Cardiac muscle cell (in vitro differentiated cells and primary cell): Measurements from ENCODE around the gene TTN. TPM values are rescaled to one million over a fixed set of nuclear protein-coding genes. Genes with fewer than 3 reads are reported as not detected.

Source experiments
- DNase-seq, 2 donors: peaks; one replicate each; pipeline versions ENCODE4 v3.0.0 to v3.0.0-alpha.2; 2010 to 2017; ENCODE audit warnings: low read depth in 1 of 2, low spot score in 1 of 2
- H3K27ac ChIP-seq: fragments of 200-600 bp; sonication (generic); 2 replicates; pipeline ENCODE4 v1.5.1; 2016
- H3K27me3 ChIP-seq: fragments of 200-600 bp; sonication (generic); 2 replicates; pipeline ENCODE4 v1.6.0; 2016; ENCODE audit warnings: control low read depth
- H3K36me3 ChIP-seq: fragments of 200-600 bp; sonication (generic); 2 replicates; pipeline ENCODE4 v1.5.1; 2016; ENCODE audit warnings: control low read depth
- H3K4me1 ChIP-seq: fragments of 200-600 bp; sonication (generic); 2 replicates; pipeline ENCODE4 v1.8.1; 2017; ENCODE audit warnings: low read depth, mild to moderate bottlenecking, mixed run types
- H3K4me3 ChIP-seq: fragments of 200-600 bp; sonication (generic); 2 replicates; pipeline ENCODE4 v1.5.1; 2016; ENCODE audit warnings: mild to moderate bottlenecking
- H3K9me3 ChIP-seq: fragments of 200-600 bp; sonication (generic); 2 replicates; pipeline ENCODE4 v1.5.1; 2017; ENCODE audit warnings: low read depth, mild to moderate bottlenecking, control low read depth
- polyA plus RNA-seq: library from polyadenylated mRNA; unstranded; fragments of >200 nt; fragmentation: Nextera tagmentation; extraction: Ambion mirVana; gene quantifications from 2 replicates; pipeline ENCODE4 v1.2.1, GENCODE V29; 2016
- total RNA-seq: library from RNA; depleted of rRNA; stranded (reverse); fragments of >200 nt; gene quantifications from 2 replicates; pipeline ENCODE4 v1.2.3, GENCODE V29; 2016
- TF ChIP-seq, protein P1 (sequence below): IDR thresholded peaks from 2 replicates; pipeline ENCODE4 v1.5.1; 2012; ENCODE audit warnings: low read depth, mild to moderate bottlenecking, low read length

The TTN gene
- total and polyA plus RNA-seq, 2 experiments from 2014 or later, result 1,208 to 1,214 TPM

DNA sequence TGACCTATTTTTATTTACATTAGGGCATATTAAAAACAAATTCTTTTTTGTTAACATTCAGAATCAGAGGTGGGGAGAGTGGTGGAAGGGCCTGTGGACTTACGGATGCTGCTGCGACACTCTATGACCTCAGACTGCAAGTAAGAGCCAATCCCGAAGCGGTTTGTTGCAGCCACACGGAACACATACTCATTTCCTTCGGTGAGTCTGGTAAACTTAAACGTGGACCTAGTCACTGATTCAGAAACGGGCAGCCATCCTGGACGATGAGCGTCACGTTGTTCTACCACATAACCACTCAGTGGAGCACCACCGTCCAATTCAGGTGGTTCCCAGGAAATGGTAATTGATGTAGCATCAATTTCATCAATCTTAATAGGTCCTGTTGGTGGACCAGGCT lies 265.1 kb downstream of the TTN start:
- Histone ChIP-seq H3K27ac (peak overlapping the region; percentile 48), H3K27me3 (no peaks in the 10 kb centered on the region), H3K36me3 (peaks cover 100% of the 10 kb centered on the region), H3K4me3 (no peak overlapping the region), H3K9me3 (no peaks in the 10 kb centered on the region), H3K4me1 (no peaks in the 10 kb centered on the region)
- DNase-seq, result no peak
- TF ChIP-seq, protein P1, sequence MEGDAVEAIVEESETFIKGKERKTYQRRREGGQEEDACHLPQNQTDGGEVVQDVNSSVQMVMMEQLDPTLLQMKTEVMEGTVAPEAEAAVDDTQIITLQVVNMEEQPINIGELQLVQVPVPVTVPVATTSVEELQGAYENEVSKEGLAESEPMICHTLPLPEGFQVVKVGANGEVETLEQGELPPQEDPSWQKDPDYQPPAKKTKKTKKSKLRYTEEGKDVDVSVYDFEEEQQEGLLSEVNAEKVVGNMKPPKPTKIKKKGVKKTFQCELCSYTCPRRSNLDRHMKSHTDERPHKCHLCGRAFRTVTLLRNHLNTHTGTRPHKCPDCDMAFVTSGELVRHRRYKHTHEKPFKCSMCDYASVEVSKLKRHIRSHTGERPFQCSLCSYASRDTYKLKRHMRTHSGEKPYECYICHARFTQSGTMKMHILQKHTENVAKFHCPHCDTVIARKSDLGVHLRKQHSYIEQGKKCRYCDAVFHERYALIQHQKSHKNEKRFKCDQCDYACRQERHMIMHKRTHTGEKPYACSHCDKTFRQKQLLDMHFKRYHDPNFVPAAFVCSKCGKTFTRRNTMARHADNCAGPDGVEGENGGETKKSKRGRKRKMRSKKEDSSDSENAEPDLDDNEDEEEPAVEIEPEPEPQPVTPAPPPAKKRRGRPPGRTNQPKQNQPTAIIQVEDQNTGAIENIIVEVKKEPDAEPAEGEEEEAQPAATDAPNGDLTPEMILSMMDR, result no peak

DNA sequence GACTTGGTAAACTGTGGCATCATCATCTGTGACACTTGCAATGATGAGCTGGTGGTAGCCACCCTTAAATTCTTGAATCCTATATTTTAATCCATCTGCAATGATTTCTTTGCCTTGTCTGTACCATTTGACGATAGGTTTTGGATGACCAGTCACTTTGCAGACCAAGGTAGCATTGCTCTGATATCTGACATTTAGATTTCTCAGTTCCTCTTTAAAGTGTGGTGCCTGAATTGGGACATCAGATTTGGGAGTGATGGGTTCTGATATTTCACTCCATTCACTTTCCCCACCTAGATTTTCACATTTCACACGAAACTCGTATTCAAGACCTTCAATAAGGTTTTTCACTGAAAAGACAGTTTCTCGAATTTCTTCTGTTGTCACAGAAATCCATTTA lies 271.2 kb downstream of the TTN start:
- Histone ChIP-seq H3K27ac (no peak overlapping the region), H3K4me3 (no peak overlapping the region), H3K36me3 (peaks cover 100% of the 10 kb centered on the region), H3K27me3 (no peaks in the 10 kb centered on the region), H3K9me3 (no peaks in the 10 kb centered on the region), H3K4me1 (no peaks in the 10 kb centered on the region)
- TF ChIP-seq, protein P1, result no peak
- no peak for DNase-seq

DNA sequence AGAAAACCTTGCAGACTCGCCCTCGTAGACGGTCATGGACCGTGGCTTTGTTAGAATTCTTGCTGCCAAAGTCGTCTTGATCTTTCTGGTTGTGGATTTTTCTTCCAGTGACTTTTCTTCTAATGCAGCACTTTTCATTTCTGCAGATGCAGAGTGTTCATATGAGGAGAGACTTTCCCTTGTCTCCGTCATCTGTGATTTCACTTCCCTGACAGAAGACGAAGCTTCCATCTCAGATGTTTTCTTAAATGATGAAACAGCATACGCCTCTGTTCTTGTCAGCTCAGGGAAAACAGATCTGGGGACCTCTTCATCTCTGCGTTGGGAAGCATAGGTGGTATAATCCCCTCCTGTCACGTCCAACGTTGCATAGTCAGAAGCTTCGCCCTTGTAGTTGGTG lies 276.1 kb downstream of the TTN start:
- no peaks in the 10 kb centered on the region for H3K4me1 ChIP-seq
- TF ChIP-seq, protein P1, result no peak
- no peak for DNase-seq
- H3K9me3 ChIP-seq, result no peaks in the 10 kb centered on the region
- no peak overlapping the region for H3K4me3 ChIP-seq
- peak overlapping the region; percentile 75 for H3K27ac ChIP-seq
- no peaks in the 10 kb centered on the region for H3K27me3 ChIP-seq
- H3K36me3 ChIP-seq, result peaks cover 100% of the 10 kb centered on the region

DNA sequence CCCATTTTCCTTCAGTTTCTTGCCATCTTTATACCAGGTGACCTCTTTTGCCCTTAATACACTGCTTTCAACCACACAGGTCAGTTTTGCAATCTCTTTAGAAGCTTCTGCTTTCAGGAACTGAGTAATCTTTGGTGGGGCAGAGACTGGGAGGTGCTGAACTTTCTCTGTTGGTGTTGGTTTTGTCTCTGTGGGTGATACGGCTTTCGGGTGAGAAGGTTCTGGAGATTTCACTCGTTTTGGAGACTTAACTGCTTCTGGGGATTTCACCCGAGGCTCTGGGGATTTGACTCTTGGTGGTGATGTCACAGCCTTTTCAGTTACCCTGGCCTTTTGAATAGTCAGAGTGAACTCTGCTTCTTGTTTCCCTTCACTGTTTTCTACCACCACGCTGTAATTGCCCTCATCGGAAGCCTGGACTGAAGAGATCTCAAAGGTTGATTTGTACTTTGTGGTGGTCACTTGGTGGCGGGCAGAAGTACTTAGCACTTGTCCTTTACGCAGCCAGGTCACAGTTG lies 276.5 kb downstream of the TTN start:
- Histone ChIP-seq H3K9me3 (no peaks in the 10 kb centered on the region), H3K4me3 (no peak overlapping the region), H3K27me3 (no peaks in the 10 kb centered on the region), H3K27ac (peak overlapping the region; percentile 75), H3K36me3 (peaks cover 100% of the 10 kb centered on the region), H3K4me1 (no peaks in the 10 kb centered on the region)
- DNase-seq, result no peak
- TF ChIP-seq, protein P1, result no peak

DNA sequence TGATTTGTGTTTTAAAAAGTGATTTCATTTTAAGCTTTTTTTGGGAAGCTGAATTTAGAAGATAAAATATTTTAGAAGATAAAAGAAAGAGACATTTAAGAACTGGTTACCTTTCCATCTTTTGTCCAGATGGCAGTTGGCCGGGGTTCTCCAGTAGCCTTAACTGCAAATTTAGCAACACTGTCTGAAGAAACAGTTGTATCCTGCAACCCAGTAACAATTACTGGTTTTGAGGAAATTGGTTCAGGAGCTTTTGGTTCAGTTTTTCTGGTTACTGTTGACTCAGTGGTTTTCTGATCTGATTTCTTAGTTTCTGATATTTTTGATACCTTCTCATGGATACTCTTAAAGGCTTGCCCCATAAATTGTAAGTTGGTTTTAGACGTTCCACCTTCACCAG lies 277.1 kb downstream of the TTN start:
- DNase-seq, result no peak
- H3K27ac ChIP-seq, result peak overlapping the region; percentile 75
- H3K4me1 ChIP-seq, result no peaks in the 10 kb centered on the region
- no peaks in the 10 kb centered on the region for H3K9me3 ChIP-seq
- no peaks in the 10 kb centered on the region for H3K27me3 ChIP-seq
- TF ChIP-seq, protein P1, result no peak
- no peak overlapping the region for H3K4me3 ChIP-seq
- peaks cover 96% of the 10 kb centered on the region for H3K36me3 ChIP-seq

DNA sequence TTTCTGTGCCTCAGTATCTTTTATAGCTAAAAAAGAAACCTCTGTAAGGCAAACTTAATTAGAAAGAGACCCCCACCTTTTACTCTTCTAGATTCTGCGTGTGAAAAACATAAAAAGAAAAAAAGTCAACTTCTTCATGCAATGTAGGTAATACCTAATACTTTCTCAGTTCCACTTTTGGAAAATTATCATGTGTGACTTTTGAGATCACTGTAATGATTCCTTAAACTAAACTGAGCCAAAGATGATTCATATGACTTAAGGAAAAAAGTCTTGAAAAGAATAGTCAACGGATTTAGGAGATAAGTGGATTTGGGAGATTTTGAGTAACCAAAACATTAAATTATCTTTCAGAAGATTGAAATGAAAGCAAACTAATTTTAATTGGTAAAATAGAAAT lies 278.0 kb downstream of the TTN start:
- no peaks in the 10 kb centered on the region for H3K27me3 ChIP-seq
- no peaks in the 10 kb centered on the region for H3K4me1 ChIP-seq
- no peak overlapping the region for H3K4me3 ChIP-seq
- peak overlapping the region; percentile 75 for H3K27ac ChIP-seq
- peaks cover 86% of the 10 kb centered on the region for H3K36me3 ChIP-seq
- TF ChIP-seq, protein P1, result no peak
- no peaks in the 10 kb centered on the region for H3K9me3 ChIP-seq
- no peak for DNase-seq
